Duodenal mucosa (tissue), 2 donors: ENCODE data around the gene OGA.

Experiments
- H3K27ac ChIP-seq: one replicate; pipeline ENCODE4 v1.7.0; 2013; ENCODE audit warnings: low read depth, low read length
- H3K27me3 ChIP-seq, 2 donors: one replicate each; pipeline ENCODE4 v1.7.0; 2013; ENCODE audit warnings: low read length in 2 of 2, control low read depth in 1 of 2; ENCODE audit not compliant: insufficient read depth in 2 of 2, control insufficient read depth in 1 of 2
- H3K36me3 ChIP-seq, 2 donors: one replicate each; pipeline ENCODE4 v1.7.0; 2013; ENCODE audit warnings: low read length in 2 of 2, control low read depth in 1 of 2; ENCODE audit not compliant: insufficient read depth in 2 of 2, control insufficient read depth in 1 of 2
- H3K4me1 ChIP-seq, 2 donors: one replicate each; pipeline ENCODE4 v1.7.0; 2013; ENCODE audit warnings: low read length in 2 of 2, control low read depth in 1 of 2; ENCODE audit not compliant: insufficient read depth in 2 of 2, control insufficient read depth in 1 of 2
- H3K4me3 ChIP-seq, 2 donors: one replicate each; pipeline ENCODE4 v1.7.0; 2013; ENCODE audit warnings: low read length in 2 of 2, low read depth in 1 of 2
- H3K9ac ChIP-seq, 2 donors: one replicate each; pipeline ENCODE4 v1.7.0; 2013; ENCODE audit warnings: low read length in 2 of 2, low read depth in 1 of 2
- H3K9me3 ChIP-seq, 2 donors: one replicate each; pipeline ENCODE4 v1.7.0; 2013; ENCODE audit warnings: low read length in 2 of 2, control low read depth in 1 of 2; ENCODE audit not compliant: control insufficient read depth in 1 of 2

Gene OGA

DNA sequence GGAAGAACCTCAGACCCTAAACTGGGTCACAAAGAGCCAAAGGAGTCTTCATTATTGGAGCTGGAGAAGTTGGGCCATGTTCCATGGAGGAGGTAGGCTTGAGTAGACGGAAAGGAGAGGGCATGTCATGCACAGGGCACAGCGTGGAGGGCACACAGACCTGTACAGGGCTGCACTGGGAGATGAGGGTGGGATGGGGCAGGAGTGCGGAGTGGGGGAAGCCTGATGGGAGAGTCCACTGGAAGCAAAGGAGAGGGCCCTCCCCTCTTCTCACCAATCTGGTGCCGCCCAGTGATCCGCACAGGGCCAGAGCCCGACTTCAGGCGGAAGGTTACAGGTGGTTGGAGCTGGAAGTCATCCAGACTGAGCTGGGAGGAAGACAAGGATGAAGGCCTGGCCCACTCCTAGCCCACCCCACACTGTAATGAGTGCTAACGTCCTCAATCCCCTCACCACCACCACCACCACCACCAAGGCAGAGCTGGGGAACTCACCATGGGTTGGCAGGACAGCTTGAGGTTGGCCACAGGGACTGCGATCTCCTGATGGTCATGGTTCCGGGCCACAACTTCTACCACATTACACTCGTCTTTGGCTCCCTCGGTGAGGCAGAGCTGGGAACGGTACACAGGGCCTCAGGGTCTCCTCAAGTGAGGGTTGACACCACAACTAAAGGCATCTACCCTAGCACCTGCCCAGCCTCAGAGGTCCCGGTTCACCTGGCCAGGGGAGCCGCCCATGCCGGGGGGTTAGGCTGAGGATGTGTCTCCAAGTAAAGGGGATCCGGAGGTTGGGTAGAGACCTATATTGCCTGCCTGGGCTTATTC, 36.0 kb downstream of the OGA start:
- Histone ChIP-seq H3K4me3 (peak overlapping the region; percentile 65 to 87), H3K27ac (no peak overlapping the region), H3K4me1 (peaks cover 41 to 51% of the 10 kb centered on the region in 2 donors), H3K9ac (peak overlapping the region; percentile 64 to 74), H3K27me3 (peaks cover 12 to 14% of the 10 kb centered on the region in 2 donors), H3K36me3 (peaks cover 12 to 28% of the 10 kb centered on the region in 2 donors), H3K9me3 (no peaks in the 10 kb centered on the region)

DNA sequence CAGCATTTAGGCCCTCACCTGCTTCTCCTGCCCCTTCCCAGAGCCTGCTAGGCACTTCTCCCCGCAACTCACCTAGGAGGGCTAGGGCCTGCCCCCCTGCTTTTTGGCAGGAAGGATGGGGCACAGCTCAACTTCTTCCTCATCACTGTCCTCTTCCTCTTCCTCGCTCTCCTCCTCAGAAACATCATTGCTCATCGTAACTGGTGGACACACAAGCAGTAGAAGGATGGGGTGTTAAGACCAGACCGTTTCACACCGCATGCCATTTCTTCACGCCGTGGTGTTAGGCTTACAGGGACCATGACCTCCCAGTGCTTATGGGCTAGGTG, 36.6 kb downstream of the OGA start:
- peaks cover 18 to 20% of the 10 kb centered on the region in 2 donors for H3K27me3 ChIP-seq
- H3K9me3 ChIP-seq = no peaks in the 10 kb centered on the region
- H3K4me1 ChIP-seq = peaks cover 41 to 51% of the 10 kb centered on the region in 2 donors
- no peak overlapping the region for H3K27ac ChIP-seq
- H3K4me3 ChIP-seq = no peak overlapping the region
- peaks cover 10 to 23% of the 10 kb centered on the region in 2 donors for H3K36me3 ChIP-seq
- no peak overlapping the region for H3K9ac ChIP-seq

DNA sequence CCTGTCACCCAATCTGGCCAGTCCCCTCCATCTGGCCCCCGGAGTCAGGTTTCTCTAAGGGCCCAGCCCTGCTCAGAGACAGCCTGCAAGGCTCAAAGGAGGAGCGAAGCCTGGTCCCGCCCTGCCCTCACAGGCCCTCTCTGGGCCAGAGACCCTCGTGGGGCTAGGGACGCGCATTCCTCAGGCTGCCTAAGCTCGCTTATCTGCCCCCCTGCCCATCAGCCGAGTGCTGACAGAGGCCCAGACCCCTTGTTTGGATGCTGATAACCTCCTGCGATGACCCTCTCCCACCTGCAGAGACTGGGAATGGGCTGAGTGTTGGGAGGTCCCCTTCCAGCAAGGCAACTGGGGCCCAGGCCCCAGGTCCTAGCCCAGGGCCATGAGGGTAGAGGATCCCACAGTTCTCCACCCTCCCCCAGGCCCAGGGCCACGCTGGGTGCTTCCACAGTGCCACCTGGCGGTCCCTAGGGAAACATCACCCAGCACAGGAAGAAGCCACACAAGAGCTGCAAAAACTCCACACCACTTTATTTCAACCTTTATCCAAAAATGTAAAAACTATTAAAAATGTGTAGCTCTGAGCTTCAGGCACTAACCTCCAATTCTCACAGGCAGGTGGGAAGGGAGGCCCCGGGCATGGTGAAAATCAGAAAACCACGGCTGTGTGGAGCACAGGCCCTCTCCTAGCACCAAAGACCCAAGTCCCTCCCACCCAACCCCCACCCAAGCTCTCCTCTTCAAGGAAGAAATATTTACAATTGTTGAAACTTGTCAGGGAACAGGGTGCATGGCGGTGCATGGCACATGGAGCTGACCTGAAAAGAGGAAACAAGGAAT, 37.2 kb downstream of the OGA start:
- Histone ChIP-seq H3K27me3 (peaks cover 18 to 23% of the 10 kb centered on the region in 2 donors), H3K36me3 (peaks cover 7 to 18% of the 10 kb centered on the region in 2 donors), H3K27ac (no peak overlapping the region), H3K9ac (no peak overlapping the region), H3K9me3 (no peaks in the 10 kb centered on the region), H3K4me3 (no peak overlapping the region), H3K4me1 (peaks cover 41 to 51% of the 10 kb centered on the region in 2 donors)

DNA sequence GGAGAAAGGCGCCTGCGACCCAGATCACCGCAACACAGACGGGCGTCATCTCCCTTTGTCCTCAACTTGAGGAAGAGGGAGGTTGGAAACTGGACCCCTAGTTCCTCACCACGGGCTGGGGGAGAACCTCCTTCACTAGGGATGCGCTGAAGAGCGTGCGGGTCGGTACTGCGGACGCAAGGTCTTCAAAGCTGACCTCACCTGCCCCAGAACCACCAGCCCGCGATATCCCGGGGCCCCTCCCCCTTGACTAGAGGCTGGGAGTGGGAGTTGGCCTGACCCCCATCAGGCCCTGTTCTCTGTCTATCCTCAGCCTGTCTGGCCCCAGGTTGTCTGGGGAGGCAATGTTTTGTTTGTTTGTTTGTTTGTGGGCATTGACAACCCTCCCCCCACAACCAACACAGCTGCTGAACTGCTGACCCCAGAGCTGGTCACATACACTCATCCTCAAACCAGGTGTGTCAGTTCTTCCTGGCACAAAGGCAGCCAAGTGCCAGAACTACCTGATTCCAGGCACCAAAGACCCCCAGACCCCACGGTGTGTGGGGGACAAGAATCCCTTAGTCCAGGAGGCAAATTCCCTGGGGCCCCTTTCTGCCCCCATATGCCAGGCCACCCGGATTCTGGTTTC, 37.9 kb downstream of the OGA start:
- H3K27me3 ChIP-seq = peaks cover 20 to 27% of the 10 kb centered on the region in 2 donors
- peaks cover 0 to 11% of the 10 kb centered on the region in 2 donors for H3K36me3 ChIP-seq
- no peak overlapping the region for H3K27ac ChIP-seq
- H3K9me3 ChIP-seq = no peaks in the 10 kb centered on the region
- no peak overlapping the region for H3K9ac ChIP-seq
- peaks cover 41 to 51% of the 10 kb centered on the region in 2 donors for H3K4me1 ChIP-seq
- peak overlapping the region; percentile 55 to 71 for H3K4me3 ChIP-seq

DNA sequence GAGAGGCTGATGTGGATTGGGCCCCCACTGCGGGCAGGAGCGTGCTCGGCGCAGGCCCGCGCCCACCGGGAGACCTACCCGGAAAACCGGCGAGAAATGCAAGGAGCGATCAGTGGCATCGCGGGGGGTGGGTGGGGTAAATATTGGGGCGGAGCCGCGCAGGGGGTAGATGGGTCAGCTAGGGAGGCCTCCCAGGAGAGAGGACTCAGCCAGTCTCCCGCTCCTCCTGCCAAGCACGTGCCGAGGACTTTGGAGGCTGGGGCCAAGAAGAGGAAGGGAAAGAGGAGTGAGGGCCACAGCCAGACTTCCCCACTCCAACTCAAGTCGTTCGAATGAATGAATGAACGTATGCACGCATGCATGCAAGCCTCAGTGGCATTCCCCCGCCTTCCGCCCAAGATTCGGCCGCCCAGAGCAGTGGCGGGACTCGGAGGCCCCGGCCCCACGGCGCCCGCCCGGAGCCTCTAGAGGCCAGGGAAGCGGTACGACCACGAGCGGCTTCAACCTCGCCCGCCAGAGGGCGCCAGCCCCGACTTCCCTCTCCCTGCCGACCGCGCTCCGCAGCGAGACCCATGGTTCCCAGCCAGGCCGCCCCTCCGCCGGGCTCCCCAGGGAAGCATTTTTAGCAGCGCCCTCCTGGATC, 38.6 kb downstream of the OGA start:
- H3K4me1 ChIP-seq = peaks cover 45 to 54% of the 10 kb centered on the region in 2 donors
- no peaks in the 10 kb centered on the region for H3K9me3 ChIP-seq
- peaks cover 0 to 4% of the 10 kb centered on the region in 2 donors for H3K36me3 ChIP-seq
- H3K27me3 ChIP-seq = peaks cover 27 to 33% of the 10 kb centered on the region in 2 donors
- H3K9ac ChIP-seq = peak overlapping the region in 1 of 2 donors; percentile 32
- H3K27ac ChIP-seq = no peak overlapping the region
- H3K4me3 ChIP-seq = peak overlapping the region; percentile 55 to 71

DNA sequence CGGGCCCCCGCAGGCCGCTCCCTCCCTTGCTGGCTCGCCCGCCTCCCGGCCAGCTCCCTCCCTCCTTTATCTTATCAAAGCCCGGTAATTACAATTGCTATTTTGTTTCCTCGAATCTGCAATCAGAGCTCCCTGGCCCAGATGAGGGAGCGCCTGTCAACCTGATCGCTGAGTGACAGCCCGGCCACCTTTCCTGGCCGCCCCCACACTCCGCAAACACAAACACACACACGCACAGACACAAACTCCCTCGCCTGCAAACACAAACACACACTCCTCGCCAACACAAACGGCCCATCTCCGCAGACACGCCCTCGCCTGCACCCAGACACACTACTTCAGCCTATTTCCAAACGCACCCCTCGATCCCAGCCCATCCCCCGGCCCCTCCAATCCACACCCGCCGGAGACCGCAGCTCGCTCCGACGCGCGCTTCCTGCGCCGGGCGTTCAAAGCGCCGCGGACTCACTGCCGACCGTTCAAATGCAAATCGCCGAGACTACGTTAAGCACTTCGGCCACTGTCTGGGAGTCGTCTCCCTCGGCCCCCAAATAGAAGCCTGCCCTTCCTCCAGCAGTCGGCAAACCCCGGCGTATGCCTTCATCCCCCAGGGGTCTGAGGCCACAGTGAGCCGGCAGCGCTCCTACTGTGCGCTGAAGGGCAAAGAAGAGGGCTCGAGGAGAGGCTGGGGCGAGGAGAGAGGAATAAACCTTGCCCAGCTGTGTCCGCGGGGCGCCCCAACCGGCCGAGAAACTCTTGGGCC, 39.3 kb downstream of the OGA start:
- Histone ChIP-seq H3K36me3 (no peaks in the 10 kb centered on the region), H3K27me3 (peaks cover 34 to 40% of the 10 kb centered on the region in 2 donors), H3K9ac (peak overlapping the region in 1 of 2 donors; percentile 32), H3K4me3 (peak overlapping the region; percentile 55 to 71), H3K9me3 (no peaks in the 10 kb centered on the region), H3K4me1 (peaks cover 45 to 51% of the 10 kb centered on the region in 2 donors), H3K27ac (no peak overlapping the region)

DNA sequence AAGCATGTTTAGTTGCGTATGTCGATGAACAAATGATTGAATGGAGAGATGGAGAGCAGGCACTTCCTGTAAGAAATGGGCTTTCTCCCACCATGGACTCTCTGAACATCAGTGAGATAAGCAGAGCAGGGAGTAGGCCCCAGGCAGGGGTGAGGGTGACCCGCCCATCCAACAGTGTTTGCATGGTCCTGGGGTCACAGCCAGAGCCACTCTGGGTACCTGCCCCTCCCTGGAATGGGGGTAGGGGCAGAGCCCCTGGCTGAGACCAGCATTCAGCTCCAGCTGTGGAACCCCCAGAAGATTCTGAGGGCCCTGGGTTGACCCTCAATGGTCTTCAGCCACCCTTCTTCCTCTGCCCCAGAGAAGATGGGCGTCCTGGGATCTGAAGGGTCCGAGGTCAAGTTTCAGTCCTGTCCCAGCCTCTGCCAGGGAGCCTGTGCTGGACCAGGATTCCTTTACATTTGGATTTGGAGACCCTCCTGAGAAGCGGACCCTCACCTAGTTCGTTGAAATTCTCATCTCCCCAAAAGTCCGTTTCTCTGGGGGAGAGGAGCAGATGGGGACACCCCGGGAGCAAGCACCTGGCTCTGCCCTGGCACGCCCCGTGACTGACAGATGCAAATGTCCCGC, 40.0 kb downstream of the OGA start:
- H3K27ac ChIP-seq = no peak overlapping the region
- H3K36me3 ChIP-seq = no peaks in the 10 kb centered on the region
- no peaks in the 10 kb centered on the region for H3K9me3 ChIP-seq
- H3K27me3 ChIP-seq = peaks cover 41 to 47% of the 10 kb centered on the region in 2 donors
- H3K4me3 ChIP-seq = peak overlapping the region in 1 of 2 donors; percentile 12
- H3K9ac ChIP-seq = no peak overlapping the region
- peaks cover 40 to 44% of the 10 kb centered on the region in 2 donors for H3K4me1 ChIP-seq

DNA sequence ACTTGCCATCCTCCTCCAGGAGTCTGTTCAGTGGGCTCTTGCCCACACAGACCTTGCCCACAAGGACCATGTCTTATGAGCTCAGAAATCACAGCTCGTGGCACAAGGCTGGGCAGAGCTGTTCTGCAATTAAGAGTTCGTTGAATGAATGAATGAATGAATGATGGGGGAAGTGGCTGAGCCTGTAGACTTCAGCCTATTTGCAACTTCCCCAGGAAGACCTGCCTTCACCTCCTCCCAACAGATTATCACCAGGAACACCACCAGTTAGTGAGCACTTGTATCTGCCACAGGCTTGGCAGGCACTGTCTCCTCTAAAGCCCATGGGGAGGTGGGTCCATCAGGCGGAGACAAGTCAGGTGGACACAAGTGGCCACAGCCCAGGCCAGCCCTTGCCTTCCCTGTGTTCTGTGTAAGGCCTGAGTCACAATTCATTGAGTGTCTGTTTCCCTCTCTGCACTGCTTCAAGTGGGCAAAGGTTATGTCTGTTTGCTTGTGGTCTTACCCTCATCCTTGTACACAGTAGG, 40.6 kb downstream of the OGA start:
- H3K4me1 ChIP-seq = peaks cover 38 to 40% of the 10 kb centered on the region in 2 donors
- no peak overlapping the region for H3K9ac ChIP-seq
- no peaks in the 10 kb centered on the region for H3K36me3 ChIP-seq
- H3K4me3 ChIP-seq = no peak overlapping the region
- H3K27me3 ChIP-seq = peaks cover 46 to 53% of the 10 kb centered on the region in 2 donors
- no peak overlapping the region for H3K27ac ChIP-seq
- no peaks in the 10 kb centered on the region for H3K9me3 ChIP-seq
